ENCODE data around the gene ERBB4.

DNA sequence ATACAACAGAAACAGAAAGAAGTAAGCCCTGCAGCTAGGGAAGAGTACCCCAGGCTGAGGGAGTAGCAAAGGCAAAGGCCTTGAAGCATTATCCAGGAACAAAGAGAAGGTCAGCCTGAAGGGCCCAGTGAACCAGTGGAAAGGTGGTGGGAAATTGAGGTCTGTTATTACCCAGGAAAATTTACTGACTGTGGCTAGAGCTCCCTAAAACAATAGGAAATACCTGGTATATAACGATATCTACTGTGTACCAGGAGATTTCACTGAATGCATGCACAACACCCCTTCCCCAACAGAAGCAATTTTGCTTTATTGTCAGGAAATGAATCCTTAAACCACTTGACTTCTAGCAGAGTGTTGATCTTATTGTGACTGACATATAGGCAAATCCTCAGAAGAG lies 365.3 kb downstream of the ERBB4 start:
- TF ChIP-seq CTCF (IDR thresholded peaks at IDR 0.05), result no peak
- no peak for TF ChIP-seq POLR2A (IDR thresholded peaks at IDR 0.05)
